ENCODE results near the gene CD163L1.
A peak's percentile ranks its signal among the peaks of the same experiment; 100 is the strongest.
"Not testable (repeated sequence)": the region's sequence is repeated elsewhere in the genome, so short reads cannot be mapped to it uniquely, and the experiment has no call there.

The CD163L1 gene

DNA sequence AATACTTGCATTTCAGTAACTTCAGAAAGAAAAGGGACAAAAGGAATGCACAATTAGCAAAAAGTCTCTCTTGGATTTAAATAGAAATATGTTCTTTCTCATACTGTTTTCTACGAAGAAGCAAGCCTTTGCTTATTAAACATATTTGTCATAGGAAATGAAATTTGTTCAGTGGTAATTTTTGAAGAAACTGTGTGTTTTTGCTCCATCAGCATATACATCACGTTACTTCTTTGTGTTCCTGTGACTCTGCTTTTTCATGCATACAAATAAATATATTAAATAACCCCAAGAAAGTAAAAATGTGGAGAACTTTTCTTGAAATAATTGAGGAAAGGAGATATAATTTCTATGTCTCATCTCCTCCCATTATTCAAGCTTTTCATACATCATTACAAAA, 39.7 kb downstream of the CD163L1 start:
- no peak for DNase-seq (ENCODE audit: low spot score)

DNA sequence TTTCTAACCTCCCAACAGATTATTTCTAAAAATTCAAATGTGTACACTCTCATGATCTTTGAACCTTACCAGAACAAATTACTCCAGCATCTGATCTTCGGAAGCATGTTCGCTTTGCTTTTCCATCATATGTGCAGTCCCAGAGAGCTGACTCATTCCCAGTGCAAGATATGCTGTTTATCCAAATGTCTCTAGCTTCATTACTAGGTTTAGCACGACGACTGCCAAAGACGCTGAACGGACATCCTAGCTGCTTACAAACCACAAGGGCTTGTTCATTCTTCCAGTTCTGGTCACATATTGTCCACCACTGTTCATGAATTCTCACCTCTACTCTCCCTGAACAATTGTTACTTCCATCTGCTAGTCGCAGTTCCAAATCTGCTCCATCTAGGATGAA, 40.5 kb downstream of the CD163L1 start:
- no peak for DNase-seq (ENCODE audit: low spot score)

DNA sequence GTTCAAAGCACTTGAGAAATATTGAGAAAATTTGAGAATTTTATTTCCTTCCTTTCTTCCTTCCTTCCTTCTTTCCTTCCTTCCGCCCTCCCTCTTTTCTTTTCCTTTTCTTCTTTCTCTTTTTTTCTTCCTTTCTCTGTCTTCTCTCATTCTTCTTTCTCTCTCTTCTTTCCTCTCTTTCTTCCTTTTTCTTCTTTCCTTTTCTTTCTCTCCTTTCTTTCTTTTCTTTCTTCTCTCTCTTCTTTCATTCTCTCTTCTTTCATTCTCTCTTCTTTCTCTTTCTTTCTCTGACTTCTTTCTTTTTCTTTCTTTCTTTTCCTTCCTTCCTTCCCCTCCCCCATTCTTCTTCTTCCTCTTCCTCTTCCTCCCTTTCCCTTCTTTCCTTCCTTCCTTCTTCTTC, 44.9 kb downstream of the CD163L1 start:
- DNase-seq (ENCODE audit: low spot score) = no peak

DNA sequence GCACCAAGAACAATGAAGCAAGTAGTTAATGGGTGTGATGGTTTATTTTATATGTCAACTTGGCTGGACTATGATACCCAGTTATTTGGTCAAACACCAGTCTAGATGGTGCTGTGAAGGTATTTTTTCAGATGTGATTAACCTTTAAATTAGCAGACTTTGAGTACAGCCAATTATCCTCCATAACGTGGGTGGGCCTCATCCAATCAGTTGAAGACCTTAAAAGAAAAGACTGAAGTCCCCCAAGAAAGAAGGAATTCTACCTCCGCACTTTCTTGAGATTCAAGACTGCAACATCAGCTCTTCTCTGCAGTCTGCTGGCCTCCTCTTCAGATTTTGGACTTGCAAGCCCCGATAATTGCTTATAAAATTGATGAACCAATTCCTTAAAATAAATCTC, 47.5 kb downstream of the CD163L1 start:
- DNase-seq (ENCODE audit: low spot score) = no peak

DNA sequence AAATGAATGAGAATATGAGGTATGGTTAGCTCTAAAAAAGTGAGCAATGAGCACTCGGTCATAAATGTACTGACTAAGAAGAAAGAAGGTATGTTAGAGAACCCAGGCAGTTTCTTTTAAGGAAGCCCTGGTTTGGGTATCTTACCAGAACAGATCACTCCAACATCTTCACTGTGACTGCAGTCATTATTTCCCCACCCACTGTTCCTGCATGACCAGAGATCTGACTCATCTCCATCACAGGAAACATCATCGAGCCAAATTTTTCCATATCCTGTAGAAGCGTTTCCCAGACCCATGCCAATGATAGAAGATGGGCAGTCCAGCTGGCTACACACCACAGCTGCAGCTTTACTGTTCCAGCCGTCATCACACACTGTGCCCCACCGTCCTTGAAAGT, 48.0 kb downstream of the CD163L1 start:
- no peak for DNase-seq (ENCODE audit: low spot score)

DNA sequence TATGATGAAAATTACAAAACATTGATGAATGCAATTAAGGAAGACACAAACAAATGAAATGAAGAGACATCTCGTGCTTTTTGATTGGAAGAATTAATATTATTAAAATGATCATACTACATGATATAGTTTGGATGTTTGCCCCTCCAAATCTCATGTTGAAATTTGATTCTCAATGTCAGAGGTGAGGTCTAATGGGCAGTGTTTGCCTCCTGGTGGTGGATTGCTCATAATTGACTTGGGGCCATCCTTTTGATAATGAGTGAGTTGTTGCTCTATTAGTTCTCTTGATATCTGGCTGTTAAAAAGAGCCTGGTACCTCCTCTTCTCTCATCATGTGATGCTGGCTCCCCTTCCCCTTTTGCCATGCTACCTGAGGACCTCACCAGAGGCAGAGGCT, 56.7 kb downstream of the CD163L1 start:
- no peak for DNase-seq (ENCODE audit: low spot score)

DNA sequence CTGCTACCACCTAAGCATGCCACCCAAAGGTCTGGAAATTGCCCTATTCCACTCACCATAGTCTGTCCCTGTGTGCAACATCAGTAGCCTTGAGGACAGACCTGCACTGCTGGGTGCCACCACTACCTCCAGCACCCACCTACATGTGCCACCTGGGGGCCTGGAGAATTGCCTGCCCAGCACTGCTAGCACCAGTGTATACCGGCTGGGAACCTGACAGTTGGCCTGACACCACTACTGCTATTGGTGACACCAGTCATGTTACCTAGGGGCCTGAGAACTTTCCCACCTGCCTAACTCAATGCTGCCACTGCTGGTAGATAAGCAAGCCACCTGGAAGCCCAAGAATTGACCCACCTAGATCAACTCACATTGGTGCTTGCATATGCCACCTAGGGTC, 60.8 kb downstream of the CD163L1 start:
- no peak for DNase-seq (ENCODE audit: low spot score)

DNA sequence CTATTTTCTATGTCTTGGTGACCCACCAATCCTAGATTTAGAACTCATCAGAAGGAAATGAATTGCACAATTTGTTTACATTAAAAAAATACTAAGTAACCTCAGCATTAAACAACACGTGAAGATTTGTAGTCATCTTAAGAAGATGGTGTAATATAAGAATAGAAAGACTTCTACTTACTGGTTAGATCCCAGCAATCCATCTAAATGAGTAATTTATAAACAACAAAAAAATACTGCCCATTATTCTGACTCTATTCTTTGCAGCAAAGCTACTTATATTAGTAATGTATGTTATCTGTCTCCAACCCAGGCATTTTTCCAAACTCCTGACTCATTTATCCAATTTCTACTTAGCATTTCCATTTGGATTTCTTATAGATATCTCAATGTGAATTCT, 67.8 kb downstream of the CD163L1 start:
- DNase-seq (ENCODE audit: low spot score) = no peak

DNA sequence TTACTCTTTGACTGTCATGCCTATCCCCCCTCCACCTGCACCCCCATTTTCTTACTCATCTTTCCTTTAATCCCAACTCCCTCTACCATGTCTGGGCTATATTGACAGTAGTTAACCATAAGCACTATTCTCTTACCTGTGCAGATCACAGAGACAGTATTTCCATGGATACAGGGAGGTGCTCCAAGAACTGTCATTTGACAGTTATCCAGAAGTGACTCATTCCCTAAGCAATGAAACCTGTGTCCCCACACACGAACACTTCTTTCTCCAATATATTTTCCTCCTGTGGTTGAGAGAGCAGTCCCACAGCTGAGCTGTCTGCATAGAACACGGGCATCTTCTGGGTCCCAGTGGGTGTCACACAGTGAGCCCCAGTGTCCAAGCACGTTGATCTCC, 68.8 kb downstream of the CD163L1 start:
- no peak for DNase-seq (ENCODE audit: low spot score)

DNA sequence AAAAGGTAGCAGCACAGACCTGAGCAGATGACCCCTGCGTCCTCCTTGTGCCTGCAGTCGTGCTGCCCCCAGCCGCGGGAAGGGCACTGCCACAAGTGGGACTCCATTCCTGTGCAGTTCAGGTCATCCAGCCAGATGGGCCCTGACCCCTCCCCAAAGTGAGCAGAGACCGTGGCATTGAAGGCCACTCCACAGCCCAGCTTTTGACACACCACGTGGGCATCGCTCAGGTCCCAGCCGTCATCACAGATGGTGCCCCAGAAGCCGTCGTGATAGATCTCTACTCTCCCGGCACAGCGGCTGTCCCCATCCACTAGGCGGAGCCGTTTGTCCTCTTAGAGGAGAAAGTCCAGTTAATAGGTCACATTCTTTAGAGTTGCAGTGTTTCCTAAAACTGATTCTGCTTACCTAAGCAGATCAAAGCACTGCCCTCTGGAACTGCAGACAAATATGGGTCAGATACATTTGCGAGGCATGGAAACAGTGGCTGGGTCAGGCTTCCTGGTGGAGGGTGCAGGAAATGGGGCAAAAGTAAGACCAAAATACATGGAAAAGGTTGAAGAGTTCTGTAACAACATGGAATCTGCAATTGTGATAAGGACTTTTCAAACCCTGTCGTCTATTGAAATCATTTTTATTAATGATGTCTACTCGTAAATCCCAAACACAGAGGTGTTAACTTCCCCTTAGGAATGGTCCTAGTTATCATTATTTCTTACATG, 69.4 kb downstream of the CD163L1 start:
- peak; percentile 26 for DNase-seq (ENCODE audit: low spot score)

DNA sequence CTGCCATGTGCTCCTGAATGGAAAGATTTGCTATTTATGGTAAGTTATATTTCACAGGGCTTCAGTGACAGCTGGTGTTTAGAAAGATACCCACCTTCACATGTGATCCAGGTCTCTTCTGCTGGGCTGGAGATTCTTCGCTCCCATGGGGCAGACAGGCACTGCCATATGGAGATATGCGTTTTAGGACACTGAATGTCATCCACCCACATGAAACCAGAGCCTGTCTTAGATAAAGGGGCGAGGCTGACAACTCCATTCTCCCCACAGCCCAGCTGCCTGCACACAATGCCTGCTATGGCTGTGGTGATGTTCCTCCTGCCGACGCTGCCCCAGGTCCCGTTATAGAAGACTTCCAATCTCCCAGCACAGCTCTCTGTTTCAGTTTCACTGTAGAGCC, 70.7 kb downstream of the CD163L1 start:
- no peak for DNase-seq (ENCODE audit: low spot score)

DNA sequence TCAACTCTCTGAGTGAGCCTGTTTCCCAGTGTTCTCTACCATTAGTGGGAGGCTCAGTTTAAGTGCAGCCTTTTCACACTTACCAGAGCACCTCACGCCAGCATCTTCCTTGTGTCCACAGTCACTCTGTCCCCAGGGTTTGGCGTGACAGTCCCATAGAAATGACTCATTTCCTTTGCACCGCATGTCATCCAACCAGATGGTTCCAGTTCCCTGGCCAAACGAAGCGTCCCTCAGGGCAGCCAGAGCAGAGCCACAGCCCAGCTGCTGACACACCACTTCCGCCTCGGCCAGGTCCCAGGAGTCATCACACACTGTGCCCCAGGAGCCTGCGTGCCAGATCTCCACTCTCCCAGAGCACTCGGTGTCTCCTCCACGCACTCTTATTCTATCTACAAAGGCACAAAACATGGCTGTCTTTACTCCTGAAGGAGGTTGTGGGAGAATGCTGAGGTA, 74.7 kb downstream of the CD163L1 start:
- DNase-seq (ENCODE audit: low spot score) = no peak

DNA sequence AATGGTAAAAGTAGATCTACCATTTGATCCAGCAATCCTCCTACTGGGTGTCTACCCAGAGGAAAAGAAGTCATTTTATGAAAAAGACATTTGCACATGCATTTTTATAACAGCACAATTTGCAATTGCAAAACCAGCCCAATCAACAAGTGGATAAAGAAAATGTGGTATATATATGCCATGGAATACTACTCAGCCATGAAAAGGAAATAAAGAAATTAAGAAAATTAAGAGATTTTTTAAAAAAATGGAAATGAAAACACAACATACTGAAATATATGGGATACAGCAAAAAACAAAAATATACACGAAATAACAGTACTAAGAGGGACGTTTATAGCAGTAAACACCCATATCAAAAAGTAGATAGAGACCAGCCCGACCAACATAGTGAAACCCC, 81.2 kb downstream of the CD163L1 start:
- DNase-seq (ENCODE audit: low spot score) = no peak

DNA sequence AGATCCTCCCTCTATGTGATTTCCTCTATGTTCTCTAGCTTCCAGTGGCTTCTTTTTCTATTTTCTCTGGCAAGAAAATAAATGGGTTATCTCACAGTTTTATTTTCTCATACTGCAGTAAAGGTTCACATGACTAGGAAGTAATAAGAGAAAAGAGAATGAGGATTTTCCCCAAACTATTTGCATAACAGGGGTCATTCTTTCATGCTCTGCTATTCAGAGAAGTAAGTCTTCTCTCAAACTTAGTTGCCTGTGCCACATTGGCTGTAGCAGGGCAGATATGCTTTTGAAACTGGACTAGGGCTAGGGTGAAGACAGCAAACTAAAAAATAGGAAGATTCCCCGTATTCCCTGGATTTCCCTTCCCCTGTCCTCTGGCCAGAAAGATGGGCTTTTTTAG, 82.7 kb downstream of the CD163L1 start:
- DNase-seq (ENCODE audit: low spot score) = no peak

DNA sequence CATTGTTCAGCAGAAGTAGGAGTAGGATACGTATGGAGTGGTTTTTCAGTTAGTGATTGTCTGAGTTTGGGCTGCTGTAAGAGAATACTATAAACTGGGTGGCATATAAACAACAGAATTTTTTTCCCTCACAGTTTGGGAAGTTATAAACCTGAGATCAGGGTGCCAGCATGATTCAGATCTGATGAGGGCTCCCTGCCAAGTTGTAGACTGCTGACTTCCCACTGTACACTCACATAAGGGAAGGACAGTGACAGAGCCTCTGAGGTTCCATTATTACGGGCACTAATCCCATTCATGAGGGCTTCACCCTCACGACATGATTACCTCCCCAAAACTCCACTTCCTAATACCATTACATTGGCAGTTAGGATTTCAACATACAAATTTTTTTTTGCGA, 89.4 kb downstream of the CD163L1 start:
- DNase-seq (ENCODE audit: low spot score) = no peak

DNA sequence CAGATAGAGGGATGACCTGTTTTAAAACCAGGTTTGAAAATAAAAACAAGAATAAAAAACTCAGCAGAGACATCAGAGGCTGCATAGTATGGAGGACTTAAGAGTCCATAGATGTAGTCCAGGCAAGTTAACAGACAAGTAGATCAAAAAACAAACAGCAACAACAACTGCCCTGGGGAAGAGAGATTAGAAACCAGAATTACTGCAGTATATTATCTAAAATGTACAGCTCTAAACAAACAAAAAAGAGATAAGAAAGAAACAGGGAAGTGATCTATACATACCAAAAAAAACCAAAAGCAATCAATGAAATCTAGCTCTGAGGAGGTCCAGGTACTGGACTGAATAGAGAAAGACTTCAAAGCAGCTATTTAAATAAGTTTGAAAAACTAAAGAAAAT, 91.3 kb downstream of the CD163L1 start:
- DNase-seq (ENCODE audit: low spot score) = no peak

DNA sequence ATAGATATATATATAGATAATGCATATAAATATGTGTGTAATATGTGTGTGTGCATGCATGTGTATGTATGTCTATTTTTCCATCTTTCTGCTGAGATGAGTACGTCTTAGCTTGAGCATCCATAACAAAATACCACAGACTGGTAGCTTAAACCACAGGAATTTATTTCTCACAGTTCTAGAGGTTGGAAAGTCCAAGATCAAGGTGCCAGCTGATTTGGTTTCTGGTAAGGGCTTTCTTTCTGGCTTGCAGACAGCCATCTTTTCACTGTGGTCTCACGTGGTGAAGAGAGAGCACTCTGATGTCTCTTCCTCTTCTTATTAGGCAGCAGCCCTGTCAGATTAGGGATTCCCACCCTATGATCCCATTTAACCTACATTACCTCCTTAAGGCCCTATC, 92.8 kb downstream of the CD163L1 start:
- no peak for DNase-seq (ENCODE audit: low spot score)

DNA sequence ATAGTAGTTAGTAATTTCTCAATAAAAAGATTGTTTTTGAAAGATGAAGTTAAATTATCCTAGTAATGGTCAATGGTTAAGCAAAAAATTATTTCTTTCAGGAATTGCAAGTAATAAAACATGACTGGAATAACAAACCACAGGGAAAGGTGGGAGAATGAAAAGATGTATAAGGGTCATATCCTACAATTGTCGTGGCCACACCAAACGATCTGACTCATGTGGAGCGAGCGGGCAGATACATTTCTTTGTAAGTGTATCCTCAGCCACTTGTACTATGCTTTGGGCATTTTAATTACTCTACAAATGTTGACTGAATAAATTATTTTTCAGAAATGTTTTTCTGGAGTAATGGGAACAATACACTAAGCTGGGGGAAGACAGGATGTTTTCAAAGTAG, 94.5 kb downstream of the CD163L1 start:
- no peak for DNase-seq (ENCODE audit: low spot score)

DNA sequence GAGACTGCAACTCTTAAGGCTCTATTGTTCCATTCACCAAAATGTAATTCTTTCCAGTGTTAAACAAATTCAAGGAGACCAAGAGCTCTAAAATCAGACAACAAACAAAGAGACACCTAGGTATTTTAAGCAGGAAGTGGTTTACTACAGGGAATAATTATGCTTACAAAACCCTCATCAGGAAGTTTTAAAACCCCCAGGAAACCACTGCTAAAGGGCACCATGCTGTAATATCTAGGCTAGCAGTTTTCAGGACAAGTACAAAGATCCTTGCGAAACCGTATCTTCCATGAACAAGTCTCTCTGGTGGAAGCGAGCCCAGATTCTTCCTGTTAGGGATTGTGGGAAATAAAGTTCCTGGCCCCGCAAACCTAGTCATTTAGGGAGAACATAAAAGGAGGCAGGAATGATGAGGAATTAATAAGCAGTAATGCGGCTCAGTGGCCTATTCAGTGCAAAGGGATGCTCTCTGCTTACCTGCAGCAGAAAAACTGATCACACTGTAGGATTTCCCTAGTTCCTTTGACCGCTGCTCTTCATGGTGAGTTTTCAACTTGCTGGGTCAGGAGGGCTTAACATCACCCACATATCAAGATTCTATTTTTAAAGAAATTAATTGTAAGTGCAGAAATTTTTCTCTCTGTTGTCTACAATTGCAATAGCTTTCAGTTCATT, 97.3 kb downstream of the CD163L1 start:
- no peak for DNase-seq (ENCODE audit: low spot score)

DNA sequence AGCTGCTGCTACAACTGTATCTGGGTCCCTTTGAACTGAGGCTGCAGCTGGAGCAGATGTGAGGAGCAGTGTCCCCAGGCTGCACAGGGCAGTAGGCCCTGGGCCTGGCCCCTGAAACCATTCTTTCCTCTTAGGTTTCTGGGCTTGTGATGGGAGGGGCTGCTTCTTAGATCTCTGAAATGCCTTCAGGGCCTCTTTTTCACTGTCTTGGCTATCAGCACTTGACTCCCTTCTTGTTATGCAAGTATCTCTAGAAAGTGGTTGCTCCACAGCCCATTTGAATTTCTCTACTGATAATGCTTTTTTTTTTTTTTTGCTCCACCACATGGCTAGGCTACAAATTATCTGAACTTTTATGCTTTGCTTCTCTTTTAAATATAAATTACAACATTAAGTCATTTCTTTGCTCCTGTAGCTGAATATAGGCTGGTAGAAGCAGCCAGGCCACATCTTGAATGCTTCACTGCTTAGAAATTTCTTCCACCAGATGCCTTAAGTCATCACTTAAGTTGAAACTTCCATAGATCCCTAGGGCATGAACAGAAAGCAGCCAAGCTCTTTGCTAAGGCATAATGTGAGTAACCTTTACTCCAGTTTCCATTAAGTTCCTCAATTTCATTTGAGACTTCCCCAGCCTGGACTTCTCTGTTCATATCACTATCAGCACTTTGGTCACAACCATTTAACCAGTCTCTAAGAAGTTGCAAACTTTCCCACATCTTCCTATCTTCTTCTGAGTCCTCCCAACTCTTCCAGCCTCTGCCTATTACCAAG, 98.9 kb downstream of the CD163L1 start:
- DNase-seq (ENCODE audit: low spot score) = no peak

DNA sequence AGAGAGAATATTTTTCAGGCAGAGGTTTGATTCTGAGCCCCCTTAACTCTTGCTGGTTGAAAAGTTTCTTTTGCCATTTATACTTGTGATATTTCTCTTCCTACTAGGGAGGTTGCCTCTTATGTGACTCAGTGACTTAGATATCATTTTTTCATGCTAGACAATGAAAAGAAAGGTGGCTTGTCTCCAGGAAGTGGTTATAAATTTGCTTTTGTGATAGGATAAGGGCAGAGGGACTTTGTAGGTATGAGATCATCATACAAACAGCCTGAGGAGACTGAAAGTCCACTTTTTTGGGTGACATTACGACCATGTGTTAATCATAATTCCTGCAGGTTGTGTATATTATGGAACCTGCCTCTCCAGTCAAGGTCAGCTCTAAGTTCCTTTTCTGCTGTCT, 104.3 kb downstream of the CD163L1 start:
- DNase-seq (ENCODE audit: low spot score) = no peak

DNA sequence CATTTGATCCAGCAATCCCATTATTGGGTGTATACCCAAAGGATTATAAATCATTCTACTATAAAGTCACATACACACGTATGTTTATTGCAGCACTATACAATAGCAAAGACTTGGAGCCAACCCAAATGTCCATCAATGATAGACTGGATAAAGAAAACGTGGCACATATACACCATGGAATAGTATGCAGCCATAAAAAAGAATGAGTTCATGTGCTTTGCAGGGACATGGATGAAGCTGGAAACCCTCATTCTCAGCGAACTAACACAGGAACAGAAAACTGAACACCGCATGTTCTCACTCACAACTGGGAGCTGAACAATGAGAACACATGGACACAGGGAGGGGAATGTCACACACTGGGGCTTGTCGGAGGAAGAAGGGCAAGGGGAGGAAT, 106.2 kb downstream of the CD163L1 start:
- DNase-seq (ENCODE audit: low spot score) = not testable (repeated sequence)

DNA sequence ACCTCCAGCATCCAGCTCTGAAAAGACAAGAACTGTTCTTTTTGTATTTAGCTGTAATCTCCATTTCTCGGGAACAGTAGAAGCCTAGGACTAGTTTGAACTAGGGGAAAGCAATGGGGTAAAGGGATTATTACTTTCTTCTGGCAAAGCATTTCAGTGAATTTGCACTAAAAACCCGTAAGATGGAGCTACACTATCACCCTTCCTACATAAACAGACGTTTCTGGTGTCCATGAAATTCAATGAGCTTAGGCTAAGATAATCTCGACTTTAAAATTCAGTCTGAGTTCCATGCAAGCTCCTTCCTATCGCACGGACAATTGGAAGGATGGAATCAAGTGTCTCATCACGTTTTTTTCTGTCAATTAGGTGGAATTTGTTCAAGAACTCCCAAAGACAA, 116.0 kb downstream of the CD163L1 start:
- DNase-seq (ENCODE audit: low spot score) = no peak
